HG03521 (cell line): ENCODE data around the gene TNS3.

ENCODE experiments used
- ATAC-seq: cut with Tn5 transposase; IDR thresholded peaks from one replicate; pipeline ENCODE4 v1.9.1; 2021; ENCODE audit warnings: mild to moderate bottlenecking, moderate library complexity; ENCODE audit not compliant: unreplicated experiment

The TNS3 gene

DNA sequence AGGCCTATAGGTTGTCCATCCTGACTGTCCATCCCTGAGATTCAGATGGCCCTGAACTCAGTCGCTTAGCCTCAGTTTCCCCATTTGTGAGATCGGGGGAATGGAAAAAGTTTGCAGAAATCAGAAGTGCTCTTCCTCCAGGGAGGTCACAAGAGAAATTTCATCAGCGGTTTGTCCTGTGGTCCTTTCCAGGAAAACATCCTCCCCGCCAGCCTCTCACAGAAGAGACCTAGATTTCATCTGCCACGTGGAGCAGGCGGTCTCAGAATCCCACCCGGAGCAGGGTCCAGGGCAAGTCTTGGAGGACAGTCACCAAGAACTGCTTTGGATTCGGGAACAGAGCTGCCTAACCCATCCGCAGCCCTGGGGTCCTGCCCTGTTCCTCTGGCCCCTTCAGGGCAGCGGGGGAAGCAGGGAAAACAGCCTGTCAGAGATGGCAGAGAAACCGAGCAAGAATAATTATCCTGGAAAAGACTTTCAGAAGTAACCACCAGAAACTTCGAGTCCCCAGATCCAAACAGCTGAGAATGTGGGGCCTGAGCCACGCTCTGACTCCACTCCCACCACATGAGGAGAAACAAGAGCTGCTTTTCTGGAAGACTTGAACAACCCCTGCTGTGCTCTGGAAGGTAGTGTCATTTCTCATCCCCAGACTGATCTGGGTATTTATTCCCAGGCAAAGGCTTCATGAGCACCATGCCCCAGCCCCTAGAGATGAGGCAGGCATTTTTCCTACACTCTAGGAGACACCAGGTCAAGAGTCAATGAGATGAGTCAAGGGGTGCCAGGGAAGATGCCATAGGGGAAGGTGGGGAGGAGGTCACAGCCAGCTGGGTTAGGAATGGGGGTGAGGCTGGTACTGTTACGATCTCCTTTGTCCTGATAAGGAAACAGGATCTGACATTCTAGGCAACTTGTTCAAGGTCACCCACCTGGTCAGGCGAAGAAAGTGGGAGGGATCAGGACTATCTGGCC, 1.1 kb upstream of the TNS3 start:
- no peak for ATAC-seq

DNA sequence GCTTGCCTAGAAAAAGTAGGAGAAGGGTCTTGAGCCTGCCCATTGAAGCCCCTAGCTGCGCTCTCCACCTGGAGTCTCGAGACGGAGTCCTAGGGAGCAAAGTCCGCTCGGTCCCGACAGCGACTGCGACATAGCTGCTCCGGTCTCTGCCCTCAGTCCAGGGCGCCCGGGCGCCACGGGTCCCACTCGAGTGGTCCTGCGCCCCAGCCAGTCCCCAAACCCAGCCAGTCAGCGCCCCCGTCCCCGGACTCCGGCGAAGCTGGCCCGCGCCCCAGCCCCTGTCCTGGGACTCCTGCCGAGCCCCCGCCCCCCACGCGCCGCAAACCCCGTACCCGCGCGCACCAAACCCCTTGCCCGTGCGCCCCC, 490 bp downstream of the TNS3 start:
- no peak for ATAC-seq

DNA sequence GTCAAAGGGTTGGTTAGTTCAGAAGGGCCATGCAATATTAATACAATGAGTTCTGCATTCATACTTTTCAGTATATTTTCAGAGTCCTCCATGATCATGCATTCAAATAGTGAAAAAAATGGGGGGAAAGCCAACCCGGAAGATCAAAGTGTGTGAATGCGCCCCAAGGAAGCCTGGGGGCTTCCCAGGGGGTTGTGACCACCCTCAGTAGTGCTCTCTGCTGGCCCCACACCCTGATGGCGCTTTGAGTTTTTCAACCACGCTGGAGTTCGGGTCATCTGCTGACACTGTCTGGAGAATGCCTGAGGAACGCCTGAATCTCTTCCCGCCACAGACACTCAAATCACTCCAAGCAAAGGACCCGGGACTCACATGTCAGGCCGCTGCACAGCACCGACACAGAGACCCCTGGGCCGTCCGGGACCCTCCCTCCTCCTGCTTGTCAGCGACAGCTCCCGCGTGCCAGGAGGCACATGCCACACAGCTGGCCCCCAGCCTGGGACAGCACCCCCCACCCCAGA, 1.0 kb downstream of the TNS3 start:
- ATAC-seq, result no peak

DNA sequence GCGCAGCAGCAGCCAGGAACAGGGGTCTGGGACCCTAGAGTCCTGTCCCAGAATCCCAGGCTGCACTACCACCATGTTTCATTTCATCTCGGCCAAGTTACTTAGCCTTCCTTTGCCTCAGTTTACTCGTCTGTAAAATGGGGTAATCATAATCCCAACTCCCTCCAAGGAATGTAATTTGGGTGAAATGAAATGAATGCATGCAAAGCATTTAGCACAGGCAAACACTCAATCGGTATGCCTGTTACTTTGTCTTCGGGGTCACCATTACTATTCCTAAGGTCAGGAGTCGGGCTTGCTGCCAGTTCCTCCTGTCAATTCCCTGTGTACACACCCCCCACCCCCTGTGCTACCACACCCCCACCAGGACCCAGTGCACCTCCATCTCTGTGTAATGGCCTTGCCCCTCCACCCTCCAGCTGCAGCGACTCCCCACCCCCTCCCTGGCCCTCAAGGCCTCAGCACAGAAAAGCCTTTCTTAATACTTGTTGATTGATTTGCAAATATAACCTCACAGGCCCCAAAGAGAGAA, 1.7 kb downstream of the TNS3 start:
- no peak for ATAC-seq

DNA sequence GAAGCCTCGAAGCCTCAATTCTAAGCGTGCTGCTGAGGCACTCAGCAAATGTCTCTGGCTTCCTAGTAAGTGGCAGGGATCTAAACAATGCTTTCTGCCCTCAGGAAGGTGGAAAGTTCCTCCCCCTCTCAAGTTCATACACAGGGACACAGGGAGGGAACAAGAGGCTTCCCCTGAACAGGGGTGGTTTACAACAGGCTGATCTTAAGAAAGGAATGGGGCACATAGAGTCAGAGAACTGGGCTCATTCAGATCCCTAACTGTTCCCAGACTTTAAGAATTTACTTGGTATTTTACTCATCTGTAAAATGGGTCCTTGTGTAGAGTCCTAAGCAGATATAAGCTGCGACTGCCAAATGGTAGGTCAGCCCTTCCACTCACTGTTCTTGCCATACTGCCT, 2.5 kb downstream of the TNS3 start:
- ATAC-seq, result no peak

DNA sequence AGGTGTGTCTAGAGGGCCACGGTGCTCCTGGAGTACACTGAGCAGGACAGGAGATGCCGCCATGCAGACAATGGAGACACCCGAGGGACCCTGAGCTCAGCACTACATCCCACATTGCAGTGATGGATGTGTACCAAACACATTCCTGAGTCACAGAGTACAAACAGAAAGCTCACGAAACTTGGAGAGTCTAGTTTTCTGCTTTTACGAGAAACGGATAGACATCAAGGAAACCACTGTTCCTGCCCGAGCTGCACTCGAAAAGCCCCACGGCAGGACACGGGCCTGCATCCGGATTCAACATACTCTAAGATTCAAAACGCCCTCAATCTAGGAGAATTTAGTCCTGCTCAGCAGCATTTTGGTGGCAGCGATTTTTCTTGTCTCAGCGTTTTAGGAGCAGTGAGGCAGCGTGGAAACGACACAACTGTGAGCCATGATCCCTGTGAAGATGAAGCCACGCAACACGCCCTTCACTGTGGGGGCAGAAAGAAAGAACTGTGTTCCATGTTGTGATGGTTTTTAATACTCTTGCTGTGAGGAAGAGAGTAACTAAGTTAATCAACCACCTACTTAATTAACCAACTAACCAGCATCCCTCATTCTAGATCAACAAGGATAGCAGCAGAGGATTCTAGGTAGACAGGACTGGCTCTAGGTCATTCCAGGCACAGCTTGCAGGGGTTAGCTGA, 3.2 kb downstream of the TNS3 start:
- no peak for ATAC-seq

DNA sequence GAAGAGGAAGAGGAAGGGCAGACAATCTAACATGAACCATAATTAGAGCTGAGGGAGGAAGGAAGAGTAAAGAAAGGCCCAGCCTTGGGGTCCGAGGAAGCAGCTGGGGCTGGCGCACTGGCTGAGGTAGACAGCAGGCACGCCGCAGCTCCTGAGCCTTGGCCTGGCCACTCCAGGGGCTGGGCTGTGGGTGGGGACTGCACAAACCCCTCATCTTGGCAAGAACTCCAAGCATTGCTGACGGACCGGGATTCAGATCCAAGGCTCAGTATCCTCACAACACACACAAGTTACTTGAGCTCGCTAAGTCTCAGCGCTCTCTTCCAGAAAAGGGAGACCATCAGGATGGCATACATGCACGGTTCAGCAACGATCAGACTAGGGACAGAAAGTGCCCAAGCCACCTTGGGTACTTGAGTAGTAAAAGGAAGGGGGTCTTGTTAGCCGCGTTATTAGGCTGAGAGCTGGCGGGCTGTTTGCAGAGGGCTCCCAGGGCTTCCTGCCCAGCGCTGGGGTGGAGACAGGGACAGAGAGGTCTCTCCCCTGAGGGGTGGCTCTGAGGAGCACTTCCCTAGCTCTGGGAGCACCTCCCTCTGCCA, 4.5 kb downstream of the TNS3 start:
- ATAC-seq, result no peak

DNA sequence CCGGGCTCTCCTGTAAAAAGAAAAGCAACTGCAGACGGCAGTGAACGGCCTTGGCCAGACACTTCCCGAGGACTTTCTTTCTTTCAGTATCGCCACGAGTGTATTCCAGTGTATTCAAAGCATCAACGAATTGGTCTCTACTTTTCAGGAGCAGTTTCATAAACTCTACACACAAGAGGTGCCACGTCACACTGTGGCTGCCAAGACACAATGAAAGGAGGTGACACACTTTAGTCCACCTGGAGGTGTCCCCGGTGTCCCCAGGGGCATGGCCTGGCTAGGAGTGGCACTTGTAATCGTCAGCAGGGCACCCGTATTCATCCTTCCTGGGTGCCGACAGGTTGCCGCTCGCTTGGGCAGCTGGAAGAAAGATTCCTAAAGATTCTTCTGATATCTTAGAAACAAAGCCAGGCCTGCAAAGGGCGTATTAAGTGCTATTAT, 5.0 kb downstream of the TNS3 start:
- ATAC-seq, result no peak

DNA sequence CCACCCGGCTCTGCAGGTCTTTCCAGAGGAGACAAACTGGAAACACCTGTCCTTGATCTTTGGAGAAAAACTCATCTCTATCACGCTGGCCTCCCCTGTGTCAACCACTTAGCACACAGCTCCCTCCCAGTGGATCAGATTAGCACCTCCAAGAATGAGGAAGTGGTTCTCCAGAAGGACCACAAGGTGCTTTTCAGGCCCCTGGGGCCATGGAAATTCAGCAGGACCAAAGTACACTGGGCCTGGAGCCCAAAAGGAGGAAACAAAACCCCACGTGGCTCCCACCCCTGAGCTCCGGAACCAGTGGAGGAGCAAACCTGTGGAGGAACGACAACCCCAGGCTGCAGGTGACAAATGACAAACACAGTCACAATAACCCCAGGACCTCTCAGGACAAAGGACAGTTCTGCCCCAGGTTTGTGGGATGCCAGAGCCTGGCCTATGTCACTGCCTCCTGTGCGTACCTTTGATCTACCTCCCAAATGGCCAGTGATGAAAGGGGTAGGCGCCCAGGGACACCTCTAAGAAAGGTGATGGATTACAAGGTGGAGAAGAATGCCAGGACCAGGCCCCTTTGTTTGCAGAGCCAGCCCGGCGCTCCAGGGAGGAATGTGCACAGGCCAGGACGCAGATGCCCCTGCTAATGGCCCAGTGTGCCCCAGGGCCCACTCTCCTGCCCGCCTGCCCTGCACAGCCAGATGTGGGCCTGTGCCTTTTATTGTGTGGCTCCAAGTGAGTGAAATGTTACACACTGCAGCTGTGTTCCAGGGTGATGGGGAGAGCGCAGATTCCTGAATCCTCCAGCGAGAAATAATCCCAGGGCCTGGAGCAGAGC, 5.7 kb downstream of the TNS3 start:
- ATAC-seq, result no peak

DNA sequence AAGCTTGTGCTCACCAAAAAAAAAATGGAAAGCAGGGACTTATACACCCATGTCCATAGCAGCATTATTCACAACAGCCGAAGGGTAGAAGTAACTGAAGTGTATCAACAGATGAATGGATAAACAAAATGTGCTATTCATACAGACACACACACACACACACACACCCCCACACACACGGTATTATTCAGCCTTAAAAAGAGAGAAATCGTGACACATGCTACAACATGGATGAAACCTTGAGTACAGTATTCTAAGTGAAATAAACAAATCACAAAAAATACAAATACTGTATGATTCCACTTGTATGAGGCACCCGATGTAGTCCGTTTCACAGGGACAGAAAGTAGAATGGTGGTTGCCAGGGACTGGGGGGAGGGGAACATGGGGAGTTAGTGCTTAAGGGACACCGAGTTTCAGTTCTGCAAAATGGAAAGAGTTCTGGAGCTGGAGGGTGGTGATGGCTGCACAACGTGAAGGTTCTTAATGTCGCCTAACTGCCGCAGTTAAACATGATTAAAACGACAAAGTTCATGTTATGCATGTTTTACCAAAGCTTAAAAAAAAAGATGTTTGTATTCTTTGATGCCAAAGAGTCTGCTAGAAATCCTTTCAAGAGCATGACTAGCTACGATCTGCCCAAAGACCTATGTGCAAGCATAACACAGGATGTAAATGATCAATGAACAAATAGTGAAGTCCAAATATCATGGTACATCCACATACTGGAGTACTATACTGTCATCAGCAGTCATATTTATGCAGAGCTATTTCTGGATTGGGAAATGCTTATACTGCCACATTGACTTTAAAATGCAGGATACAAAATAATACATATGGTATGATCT, 7.2 kb downstream of the TNS3 start:
- peak; percentile 61 for ATAC-seq

DNA sequence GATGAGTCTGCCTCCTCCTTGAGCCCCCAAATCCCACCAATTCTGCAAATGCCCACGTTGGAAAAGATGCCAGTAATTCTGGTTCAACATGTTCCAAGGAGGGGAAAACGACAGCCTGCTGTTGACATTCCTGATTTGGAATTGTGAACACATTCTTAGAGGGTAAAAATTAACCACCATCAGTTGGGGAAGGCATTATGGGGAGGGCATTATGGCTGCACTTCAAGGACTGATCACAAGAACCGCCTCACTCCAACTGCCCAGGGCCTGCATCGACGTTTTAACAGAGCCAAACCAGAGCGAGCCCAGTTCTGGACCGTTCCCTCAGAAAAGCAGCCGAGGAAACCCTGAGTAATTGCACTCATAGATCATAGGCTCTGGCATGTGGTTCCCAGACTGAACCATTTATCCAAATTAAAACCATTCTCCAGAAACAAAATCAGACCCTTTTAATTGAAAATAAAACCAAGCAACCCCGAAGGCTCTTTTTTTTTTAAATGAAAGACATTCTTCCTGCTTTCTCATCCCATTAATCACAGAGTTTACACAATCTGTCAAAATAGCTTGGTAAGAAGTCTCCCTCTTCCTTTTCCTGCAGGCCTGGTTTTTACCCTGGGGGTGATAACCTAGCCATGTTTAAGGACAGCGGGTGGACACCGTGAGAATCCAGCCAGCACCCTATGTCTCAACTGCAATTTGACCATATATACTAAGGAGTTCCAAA, 8.0 kb downstream of the TNS3 start:
- ATAC-seq, result no peak

DNA sequence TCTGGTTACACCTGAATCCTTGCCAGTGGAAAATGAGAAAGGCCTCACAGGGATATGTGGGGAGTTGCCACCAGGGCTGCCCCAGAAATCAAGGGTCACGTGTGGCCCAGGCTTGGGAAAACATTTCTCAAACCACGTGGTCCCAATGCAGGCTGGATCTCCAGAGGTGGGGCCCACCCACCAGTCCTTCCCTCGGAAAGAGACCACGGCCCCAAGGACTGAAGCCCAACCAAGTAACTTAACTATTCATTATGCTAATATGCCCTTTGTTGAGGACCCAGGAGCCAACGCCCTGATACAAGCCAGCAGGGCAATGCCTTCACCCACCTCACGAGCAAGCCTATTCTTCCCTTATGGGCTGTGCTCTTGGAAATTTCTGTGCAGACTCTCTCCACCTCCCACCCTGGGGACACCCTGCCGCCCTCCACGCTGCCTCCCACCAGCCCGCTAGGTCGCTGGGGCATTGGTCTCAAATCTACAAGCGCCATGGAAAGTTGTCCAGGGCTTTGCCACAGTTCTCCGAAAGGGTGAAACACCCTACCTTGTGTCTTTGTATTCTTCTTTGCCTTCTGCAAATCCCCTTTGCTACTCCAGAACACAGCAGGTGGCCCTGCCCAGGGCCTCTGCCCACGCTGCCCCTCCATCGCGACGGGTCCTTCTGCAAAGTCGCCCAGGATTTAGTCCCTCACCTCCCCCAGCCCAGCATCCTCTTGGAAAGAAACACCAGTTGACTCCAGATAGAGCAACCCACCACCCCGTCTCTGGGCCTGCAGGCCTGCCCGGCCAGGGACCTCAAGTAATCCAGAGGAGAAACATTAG, 8.8 kb downstream of the TNS3 start:
- no peak for ATAC-seq

DNA sequence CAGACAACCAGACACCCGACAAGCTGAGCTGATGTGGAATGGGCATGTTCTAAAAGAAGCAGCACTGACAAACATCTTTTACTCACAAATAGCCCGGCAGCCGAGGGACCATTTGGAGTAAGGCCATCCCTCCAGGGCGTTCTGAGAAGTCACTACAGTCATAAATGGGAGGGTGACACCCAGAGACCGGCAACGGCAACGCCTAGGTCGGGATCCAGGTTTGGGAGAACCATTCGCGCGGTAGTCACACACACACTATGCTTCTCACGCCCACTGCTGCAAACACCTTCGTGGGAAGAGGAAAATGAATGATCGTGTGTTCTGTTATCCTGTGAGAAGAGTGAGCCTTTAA, 9.8 kb downstream of the TNS3 start:
- ATAC-seq, result no peak

DNA sequence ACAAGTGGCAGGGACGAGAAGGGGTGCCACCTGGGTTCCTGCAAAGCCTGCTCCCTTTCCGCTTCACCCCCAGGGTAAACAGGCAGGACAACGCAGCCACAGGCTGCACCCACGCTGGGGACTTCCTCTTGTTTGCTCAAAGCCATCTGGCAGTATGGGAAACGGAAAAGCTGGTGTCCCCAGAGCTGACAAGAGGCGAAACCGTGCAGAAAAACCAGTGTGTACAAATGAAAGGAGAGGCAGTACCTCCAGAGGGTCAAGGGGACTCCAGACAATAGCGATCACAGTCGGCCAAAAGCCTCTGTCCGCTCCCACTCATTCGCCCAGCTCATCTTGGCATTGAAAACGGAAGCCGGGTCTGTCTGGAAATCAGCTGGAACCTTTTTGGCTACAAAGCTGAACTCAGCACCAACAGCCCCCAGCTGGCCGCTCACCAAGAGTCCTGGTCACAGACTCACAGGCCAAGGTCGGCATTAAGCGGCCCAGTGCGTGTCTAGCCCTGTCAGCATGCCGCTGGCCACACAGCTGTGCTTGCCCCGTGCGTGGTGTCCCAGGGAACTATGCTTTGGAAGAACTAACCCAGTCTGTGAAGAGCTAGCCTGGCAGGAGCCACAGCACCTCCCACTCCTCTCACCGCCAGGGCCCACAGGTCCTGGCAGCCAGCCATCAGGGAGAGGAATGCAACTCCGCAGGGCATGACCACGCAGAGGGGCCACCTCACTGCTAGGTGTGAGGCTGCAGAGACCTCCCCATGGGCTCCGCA, 10.4 kb downstream of the TNS3 start:
- no peak for ATAC-seq

DNA sequence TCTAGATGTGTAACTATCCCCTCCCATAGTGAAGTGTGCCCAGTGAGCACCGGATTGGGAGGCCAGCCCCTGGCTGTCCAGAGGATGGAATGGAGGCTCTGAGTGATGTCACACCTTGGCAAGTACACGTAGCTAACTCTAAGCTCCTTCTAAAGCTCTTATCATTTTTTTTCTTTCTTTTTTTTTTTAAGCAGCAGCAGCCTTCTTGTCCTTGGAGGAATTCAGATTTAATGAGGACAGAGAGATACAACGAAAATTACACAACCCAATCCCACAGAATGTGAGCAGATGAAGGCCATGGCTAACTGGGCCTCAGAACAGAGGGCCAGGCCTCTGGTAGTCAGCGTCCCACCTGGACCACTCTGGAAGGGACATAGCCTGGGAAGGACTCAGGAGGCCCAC, 11.3 kb downstream of the TNS3 start:
- no peak for ATAC-seq

DNA sequence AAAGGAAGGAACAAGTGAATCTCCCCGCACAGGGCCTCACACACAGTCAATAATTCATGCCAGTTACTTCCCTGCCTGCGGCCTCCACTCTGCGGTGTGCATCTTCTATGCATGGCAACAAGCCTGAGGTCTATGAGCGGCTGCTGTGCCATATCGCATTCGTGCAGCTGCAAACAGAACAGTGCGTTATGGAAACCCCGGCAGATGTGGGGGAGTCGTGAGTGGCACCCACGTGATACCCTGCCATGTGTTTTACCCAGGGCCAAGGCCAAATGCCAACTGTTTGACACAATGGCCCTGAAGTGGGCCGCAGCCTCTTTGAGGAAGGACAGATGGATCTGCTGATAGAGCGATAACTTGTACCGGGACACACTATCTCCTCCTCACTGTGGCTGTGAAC, 13.4 kb downstream of the TNS3 start:
- ATAC-seq, result no peak

DNA sequence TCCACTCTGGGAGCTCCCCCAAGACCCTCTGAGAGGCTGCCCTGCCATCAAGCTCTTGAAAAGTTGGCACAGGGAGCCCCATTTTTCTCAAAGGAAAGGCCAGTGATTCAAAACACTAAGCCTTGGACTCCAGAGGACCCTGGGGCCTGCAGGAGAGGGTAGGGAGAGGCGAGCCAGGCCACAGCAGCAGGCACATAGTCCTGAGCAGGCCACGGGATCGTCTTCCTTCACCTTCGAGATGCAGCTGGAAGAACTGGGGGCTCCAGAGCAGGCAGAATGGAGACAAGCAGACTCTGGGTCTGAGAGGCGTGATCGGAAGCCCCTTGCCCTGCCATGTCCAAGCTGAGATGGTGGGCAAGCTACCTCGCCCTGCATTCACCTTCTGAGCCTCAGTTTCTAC, 13.9 kb downstream of the TNS3 start:
- ATAC-seq, result no peak
